Omental fat pad (tissue), 4 donors: ENCODE data around the gene CEBPG. TPM values are rescaled to one million over a fixed set of nuclear protein-coding genes. Genes with fewer than 3 reads are reported as not detected.

Experiments used
- ATAC-seq: fragments of 150-250 bp; one replicate; pipeline ENCODE4 v1.9.1; 2016; ENCODE audit warnings: mild to moderate bottlenecking, moderate library complexity; ENCODE audit not compliant: low FRiP score
- DNase-seq: peaks from one replicate; pipeline ENCODE4 v3.0.0-alpha.2; 2019; ENCODE audit warnings: low spot score
- total RNA-seq, 4 donors: library from RNA; depleted of rRNA; stranded (reverse); fragments of >200 nt; gene quantifications; one replicate each; pipeline ENCODE4 v1.1.0, GENCODE V29; 2016
- TF ChIP-seq, protein P1 (sequence below), 3 donors: fragments of 450-650 bp; IDR thresholded peaks; one replicate each; pipeline ENCODE4 v1.5.1; 2016 to 2017; ENCODE audit warnings: antibody characterized with exemption in 3 of 3, mild to moderate bottlenecking in 3 of 3, moderate library complexity in 2 of 3

Gene CEBPG
- total RNA-seq, 4 donors from 2014 or later: 19.4 to 41.1 (median 30.0) TPM

DNA sequence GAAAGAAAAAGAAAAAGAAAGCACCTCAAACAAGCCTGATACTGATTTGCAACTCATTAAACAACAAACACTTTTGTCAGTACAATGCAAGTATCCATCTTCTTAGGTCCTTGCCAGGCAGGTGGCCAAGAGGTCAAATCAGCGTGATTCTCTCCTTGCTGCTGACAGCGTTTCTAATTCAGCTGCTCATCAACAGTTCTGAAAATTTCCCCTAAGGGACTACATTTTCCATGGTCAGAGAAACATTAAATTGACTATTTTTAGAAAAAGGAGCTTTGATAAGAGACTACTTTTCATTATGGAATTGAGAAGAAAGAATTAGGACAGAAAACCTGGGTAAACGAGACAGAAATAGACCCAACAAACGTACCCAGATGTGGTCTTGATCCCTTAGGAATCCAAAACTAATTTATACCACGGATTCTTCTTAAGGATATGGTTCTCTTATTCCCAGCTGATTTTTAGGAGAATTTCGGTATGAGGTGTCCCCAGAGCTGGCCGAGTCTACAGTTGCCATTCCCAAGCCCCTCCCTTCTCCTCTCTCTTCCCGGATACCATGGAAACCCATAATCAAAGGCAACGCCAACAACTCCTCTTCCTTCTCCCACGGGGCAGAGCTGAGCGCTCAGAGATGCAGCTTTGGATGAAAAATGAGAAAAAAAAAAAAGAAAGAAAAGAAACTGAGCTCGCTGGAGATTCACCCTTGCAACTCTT, 29.5 kb upstream of the CEBPG start:
- no peak for DNase-seq

DNA sequence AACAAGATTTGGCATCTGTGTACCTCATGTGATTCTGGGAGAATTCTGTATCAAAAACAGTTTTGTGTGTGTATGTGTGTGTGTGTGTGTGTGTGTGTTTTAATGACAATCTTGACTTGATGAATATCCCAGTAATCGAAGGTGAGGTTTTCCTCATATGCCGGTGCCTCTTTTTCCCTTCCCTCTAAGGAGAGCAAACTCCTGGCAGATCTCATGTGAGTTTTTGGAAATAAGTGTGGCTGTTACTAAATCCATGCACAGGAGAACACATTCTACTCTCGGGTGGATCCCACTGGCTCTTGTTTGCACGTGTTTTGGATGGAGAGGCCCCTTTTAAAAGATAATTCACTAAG, 29.0 kb upstream of the CEBPG start:
- DNase-seq (no peak), ATAC-seq (no peak)
- TF ChIP-seq, protein P1, sequence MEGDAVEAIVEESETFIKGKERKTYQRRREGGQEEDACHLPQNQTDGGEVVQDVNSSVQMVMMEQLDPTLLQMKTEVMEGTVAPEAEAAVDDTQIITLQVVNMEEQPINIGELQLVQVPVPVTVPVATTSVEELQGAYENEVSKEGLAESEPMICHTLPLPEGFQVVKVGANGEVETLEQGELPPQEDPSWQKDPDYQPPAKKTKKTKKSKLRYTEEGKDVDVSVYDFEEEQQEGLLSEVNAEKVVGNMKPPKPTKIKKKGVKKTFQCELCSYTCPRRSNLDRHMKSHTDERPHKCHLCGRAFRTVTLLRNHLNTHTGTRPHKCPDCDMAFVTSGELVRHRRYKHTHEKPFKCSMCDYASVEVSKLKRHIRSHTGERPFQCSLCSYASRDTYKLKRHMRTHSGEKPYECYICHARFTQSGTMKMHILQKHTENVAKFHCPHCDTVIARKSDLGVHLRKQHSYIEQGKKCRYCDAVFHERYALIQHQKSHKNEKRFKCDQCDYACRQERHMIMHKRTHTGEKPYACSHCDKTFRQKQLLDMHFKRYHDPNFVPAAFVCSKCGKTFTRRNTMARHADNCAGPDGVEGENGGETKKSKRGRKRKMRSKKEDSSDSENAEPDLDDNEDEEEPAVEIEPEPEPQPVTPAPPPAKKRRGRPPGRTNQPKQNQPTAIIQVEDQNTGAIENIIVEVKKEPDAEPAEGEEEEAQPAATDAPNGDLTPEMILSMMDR (IDR thresholded peaks at IDR 0.05): no peak

More for the DNA sequence above, 29.5 kb upstream of the CEBPG start:
- ATAC-seq: no peak
- TF ChIP-seq, protein P1 (IDR thresholded peaks at IDR 0.05): no peak

DNA sequence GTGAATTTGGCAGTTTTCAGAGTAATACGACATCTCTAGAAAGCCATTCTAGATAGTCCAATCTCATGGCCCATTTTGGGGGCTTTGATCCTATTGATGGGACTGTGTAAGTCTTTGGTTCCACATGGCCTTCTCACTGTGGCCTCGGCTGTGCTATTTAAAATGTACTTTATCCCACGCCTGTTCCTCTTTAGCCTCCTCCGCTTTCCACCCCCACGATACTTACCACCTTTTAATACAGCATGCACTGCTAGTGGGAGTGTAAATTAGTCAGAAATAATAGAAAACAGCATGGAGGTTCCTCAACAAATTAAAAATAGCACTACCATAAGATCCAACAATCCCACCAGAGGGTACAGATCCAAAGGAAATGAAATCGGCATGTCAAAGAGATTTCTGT, 28.3 kb upstream of the CEBPG start:
- DNase-seq (no peak), ATAC-seq (no peak)
- TF ChIP-seq, protein P1 (IDR thresholded peaks at IDR 0.05): no peak

DNA sequence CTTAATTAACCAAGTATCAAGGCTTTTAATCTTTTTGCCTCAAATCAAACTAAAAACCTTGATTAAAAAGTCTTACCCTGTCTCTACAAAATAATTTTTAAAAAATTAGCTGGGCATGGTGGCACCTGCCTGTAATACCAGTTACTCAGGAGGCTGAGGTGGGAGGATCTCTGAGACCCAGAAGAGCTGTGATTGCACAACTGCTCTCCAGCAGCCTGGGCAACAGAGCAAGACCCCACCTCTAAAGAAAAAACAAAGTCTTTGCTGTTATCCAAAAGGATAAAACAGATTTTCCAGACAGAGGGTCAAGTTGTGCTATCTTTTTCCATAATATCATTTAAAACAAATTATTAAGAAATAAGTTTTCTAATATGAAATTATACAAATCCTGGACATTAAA, 26.8 kb upstream of the CEBPG start:
- ATAC-seq (no peak), DNase-seq (no peak)
- TF ChIP-seq, protein P1 (IDR thresholded peaks at IDR 0.05): no peak

DNA sequence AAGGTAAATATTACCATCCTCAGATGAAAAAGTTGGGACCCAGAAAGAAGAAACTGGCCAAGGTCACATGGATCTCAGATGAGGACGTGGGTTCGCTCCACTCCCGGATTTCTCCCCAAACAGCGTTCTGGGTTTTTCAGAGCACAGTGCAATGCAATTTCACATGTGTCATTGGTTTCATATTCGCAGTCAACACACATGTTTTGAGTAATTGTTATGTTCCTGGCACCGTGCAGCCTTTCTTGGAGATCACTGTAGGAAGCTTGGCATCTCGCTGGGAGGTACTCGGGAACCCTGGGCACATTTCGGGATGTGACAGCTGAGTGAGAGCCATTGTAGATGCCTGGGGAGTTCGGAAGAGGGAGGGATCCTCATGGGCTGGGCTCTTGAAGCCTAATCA, 26.2 kb upstream of the CEBPG start:
- DNase-seq: no peak
- TF ChIP-seq, protein P1 (IDR thresholded peaks at IDR 0.05): no peak
- ATAC-seq: no peak

DNA sequence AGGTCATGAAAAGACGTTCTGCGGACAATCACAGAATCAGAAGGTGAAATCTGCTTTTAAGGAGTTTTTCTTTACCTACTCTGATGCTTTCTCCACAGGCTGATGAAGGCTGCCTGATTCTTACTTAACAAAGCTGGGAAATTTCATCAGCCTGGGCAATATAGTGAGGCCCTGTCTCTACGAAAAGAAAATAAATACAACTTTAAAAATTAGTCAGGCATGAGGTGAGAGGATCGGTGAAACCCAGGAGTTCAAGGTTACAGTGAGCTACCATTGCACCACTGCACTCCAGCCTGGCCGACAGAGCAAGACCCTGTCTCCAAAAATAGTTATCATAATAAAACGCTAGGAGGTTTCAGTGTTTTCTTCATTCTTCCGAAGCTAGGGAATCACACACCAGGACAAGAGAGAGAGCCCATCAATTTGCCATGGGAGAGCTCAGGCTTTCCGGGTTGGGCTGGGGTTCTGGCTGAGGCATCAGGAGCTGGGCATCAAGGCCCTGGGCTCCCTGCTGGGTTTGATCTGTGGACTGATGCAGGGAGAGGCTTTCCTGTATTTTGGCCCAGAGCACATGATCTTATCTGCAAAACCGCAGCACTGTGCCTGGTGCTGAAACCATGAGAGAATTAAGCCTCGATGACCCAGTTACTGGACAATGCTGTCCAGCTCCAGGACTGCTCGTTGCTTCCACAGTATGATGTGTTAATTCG, 25.1 kb upstream of the CEBPG start:
- DNase-seq (no peak), ATAC-seq (no peak)
- TF ChIP-seq, protein P1 (IDR thresholded peaks at IDR 0.05): no peak
